Neural cell (in vitro differentiated cells): ENCODE results near the gene GPHN.

Experiments used
- EP300 ChIP-seq: fragments of 450-650 bp; conservative IDR thresholded peaks from 2 replicates; pipeline ENCODE4 v1.6.1; 2014; ENCODE audit warnings: antibody characterized with exemption, mild to moderate bottlenecking, moderate library complexity; ENCODE audit not compliant: poor library complexity, severe bottlenecking
- EZH2 ChIP-seq: fragments of 200-600, 300-800 bp; shearing (Covaris generic), sonication (generic); IDR thresholded peaks from 2 replicates; pipeline ENCODE4 v1.6.1; 2014; ENCODE audit warnings: antibody characterized with exemption, low read length, borderline replicate concordance, mild to moderate bottlenecking; ENCODE audit not compliant: insufficient read depth, poor library complexity, severe bottlenecking
- POLR2AphosphoS5 ChIP-seq: IDR thresholded peaks from 2 replicates; pipeline ENCODE4 v1.6.1; 2012
- RAD21 ChIP-seq: fragments of 450-650 bp; conservative IDR thresholded peaks from 2 replicates; pipeline ENCODE4 v1.6.1; 2014; ENCODE audit warnings: antibody characterized with exemption, mild to moderate bottlenecking, moderate library complexity
- TAF1 ChIP-seq: IDR thresholded peaks from 2 replicates; pipeline ENCODE4 v1.6.1; 2012; ENCODE audit warnings: low read depth
- TF ChIP-seq, protein P1 (sequence below): fragments of 450-650 bp; IDR thresholded peaks from 2 replicates; pipeline ENCODE4 v1.5.1; 2014; ENCODE audit warnings: antibody characterized with exemption, mild to moderate bottlenecking, moderate library complexity; ENCODE audit not compliant: poor library complexity, severe bottlenecking
- TF ChIP-seq, protein P2 (sequence below): IDR thresholded peaks from 2 replicates; pipeline ENCODE4 v1.6.1; 2012; ENCODE audit warnings: borderline replicate concordance

DNA sequence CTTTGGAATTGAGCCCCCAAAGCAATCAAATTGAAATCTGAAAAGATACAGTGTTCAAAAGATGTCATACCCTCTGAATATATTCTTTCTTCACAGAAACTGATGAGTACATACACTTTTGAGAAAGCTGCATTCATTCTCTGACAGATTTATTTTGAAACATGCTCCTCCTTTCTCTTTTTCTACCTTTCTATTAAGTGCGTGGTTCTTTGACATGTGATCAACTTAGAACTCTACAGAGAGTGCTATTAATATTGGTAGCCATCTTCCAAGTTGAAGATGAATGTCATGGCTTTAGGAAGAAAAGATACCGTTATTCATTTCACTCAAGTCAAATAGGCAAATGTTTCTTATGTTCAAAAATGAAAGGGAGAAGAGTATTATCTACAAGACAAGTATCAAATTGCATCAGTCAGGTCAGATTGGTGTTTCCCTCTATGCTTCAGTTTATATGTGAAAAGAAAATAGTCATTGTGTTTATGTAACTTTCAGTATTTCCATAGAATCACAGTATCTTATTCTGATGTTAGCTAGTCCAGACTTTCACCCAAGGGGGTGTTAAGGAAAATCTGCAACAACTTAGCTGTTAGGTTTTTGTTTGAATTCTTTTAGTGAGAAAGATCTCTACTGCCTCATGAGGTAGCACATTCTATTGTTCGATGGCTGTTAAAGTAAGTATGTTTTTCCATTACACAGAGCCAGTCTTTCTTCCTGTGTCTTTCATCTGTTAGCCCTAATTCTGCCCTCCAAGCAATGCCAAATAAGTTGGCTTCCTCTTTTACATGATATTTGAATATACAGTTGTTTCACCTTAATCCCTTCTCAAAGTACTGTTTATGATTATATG lies 625.9 kb downstream of the GPHN start:
- no peak for TF ChIP-seq RAD21
- TF ChIP-seq POLR2AphosphoS5 = no peak
- TF ChIP-seq, protein P1, sequence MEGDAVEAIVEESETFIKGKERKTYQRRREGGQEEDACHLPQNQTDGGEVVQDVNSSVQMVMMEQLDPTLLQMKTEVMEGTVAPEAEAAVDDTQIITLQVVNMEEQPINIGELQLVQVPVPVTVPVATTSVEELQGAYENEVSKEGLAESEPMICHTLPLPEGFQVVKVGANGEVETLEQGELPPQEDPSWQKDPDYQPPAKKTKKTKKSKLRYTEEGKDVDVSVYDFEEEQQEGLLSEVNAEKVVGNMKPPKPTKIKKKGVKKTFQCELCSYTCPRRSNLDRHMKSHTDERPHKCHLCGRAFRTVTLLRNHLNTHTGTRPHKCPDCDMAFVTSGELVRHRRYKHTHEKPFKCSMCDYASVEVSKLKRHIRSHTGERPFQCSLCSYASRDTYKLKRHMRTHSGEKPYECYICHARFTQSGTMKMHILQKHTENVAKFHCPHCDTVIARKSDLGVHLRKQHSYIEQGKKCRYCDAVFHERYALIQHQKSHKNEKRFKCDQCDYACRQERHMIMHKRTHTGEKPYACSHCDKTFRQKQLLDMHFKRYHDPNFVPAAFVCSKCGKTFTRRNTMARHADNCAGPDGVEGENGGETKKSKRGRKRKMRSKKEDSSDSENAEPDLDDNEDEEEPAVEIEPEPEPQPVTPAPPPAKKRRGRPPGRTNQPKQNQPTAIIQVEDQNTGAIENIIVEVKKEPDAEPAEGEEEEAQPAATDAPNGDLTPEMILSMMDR = no peak
- TF ChIP-seq EP300 = no peak
- TF ChIP-seq, protein P2, sequence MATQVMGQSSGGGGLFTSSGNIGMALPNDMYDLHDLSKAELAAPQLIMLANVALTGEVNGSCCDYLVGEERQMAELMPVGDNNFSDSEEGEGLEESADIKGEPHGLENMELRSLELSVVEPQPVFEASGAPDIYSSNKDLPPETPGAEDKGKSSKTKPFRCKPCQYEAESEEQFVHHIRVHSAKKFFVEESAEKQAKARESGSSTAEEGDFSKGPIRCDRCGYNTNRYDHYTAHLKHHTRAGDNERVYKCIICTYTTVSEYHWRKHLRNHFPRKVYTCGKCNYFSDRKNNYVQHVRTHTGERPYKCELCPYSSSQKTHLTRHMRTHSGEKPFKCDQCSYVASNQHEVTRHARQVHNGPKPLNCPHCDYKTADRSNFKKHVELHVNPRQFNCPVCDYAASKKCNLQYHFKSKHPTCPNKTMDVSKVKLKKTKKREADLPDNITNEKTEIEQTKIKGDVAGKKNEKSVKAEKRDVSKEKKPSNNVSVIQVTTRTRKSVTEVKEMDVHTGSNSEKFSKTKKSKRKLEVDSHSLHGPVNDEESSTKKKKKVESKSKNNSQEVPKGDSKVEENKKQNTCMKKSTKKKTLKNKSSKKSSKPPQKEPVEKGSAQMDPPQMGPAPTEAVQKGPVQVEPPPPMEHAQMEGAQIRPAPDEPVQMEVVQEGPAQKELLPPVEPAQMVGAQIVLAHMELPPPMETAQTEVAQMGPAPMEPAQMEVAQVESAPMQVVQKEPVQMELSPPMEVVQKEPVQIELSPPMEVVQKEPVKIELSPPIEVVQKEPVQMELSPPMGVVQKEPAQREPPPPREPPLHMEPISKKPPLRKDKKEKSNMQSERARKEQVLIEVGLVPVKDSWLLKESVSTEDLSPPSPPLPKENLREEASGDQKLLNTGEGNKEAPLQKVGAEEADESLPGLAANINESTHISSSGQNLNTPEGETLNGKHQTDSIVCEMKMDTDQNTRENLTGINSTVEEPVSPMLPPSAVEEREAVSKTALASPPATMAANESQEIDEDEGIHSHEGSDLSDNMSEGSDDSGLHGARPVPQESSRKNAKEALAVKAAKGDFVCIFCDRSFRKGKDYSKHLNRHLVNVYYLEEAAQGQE = no peak
- no peak for TF ChIP-seq EZH2
- no peak for TF ChIP-seq TAF1
